ENCODE data around the gene PTPN1.

PTPN1 gene

GRCh38 chr20:50629670-50630045 is 119.5 kb downstream of the PTPN1 start:
- no peak overlapping the region for H3K4me3 ChIP-seq (ENCODE audit: low read depth, low read length)
- no peaks in the 10 kb centered on the region for H3K79me2 ChIP-seq (ENCODE audit: control insufficient read depth, insufficient read depth, low read length, unreplicated experiment)
- H3K27me3 ChIP-seq (ENCODE audit: insufficient read depth, low read length) = no peaks in the 10 kb centered on the region
- no peak overlapping the region for H3K27ac ChIP-seq (ENCODE audit: low read depth, low read length)
- no peaks in the 10 kb centered on the region for H3K4me1 ChIP-seq (ENCODE audit: control insufficient read depth, insufficient read depth, low read length, unreplicated experiment)
- no peak overlapping the region for H2AFZ ChIP-seq (ENCODE audit: low read length, unreplicated experiment)
- no peaks in the 10 kb centered on the region for H3K36me3 ChIP-seq (ENCODE audit: insufficient read depth, low read length)

DNA sequence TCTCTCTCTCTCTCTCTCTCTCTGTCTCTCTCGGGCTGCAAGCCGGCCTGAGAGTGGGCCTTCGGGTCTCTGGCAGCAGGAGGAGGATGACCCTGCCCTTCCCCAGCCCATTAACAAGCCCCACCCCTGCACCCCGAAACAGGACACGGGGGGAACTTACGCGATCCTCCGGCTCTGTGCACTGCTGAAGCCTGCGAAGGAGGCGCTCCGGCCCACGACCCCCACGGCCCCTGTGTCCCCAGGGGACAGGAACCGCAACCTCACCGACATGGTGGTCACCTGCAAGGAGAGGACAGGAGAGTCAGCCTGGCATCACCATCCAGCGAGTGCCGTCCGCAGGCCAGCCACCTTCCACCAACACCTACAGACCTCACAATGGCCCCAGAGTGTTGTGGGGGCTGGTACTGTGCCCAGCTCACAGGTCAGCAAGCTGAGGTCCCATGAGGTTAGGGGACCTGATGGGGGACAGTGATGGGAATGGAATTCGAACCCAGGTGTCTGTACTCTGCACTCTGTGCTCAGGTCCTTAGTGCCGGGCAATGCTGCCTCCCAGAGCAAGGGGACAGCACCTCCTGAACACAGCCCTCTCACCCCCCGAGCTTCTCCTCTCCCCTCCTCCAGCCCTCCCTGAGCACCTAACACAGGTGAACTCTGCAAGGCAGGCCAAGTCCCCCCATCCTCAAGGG is 120.5 kb downstream of the PTPN1 start:
- Histone ChIP-seq H3K4me1 (ENCODE audit: control insufficient read depth, insufficient read depth, low read length, unreplicated experiment) (no peaks in the 10 kb centered on the region), H3K4me3 (ENCODE audit: low read depth, low read length) (no peak overlapping the region), H3K79me2 (ENCODE audit: control insufficient read depth, insufficient read depth, low read length, unreplicated experiment) (no peaks in the 10 kb centered on the region), H3K36me3 (ENCODE audit: insufficient read depth, low read length) (no peaks in the 10 kb centered on the region), H2AFZ (ENCODE audit: low read length, unreplicated experiment) (no peak overlapping the region), H3K27me3 (ENCODE audit: insufficient read depth, low read length) (no peaks in the 10 kb centered on the region), H3K27ac (ENCODE audit: low read depth, low read length) (no peak overlapping the region)

DNA sequence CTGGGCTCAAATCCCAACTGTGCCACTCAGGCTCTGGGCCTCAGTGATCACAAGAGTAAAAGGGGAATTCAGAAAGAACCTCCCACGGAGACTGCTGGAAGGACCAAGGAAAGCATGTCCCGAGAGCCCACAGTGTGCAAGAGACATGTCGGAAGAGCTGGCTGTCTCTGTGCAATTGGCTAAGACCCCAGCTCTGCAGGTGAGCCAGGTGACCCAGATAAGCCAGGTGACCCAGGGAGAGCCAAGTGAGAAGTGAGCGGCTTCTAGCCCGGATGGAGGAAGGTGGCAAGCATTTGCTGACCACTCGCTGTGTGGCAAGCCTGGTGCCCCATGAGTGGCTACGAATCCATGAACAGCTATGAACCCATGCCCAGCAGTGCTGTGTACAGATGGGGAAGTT is 122.1 kb downstream of the PTPN1 start:
- no peak overlapping the region for H2AFZ ChIP-seq (ENCODE audit: low read length, unreplicated experiment)
- H3K27ac ChIP-seq (ENCODE audit: low read depth, low read length) = no peak overlapping the region
- H3K4me3 ChIP-seq (ENCODE audit: low read depth, low read length) = no peak overlapping the region
- H3K27me3 ChIP-seq (ENCODE audit: insufficient read depth, low read length) = no peaks in the 10 kb centered on the region
- no peaks in the 10 kb centered on the region for H3K36me3 ChIP-seq (ENCODE audit: insufficient read depth, low read length)
- peaks cover 12% of the 10 kb centered on the region for H3K4me1 ChIP-seq (ENCODE audit: control insufficient read depth, insufficient read depth, low read length, unreplicated experiment)
- no peaks in the 10 kb centered on the region for H3K79me2 ChIP-seq (ENCODE audit: control insufficient read depth, insufficient read depth, low read length, unreplicated experiment)

- Histone ChIP-seq H3K36me3 (ENCODE audit: insufficient read depth, low read length) (no peaks in the 10 kb centered on the region), H3K79me2 (ENCODE audit: control insufficient read depth, insufficient read depth, low read length, unreplicated experiment) (no peaks in the 10 kb centered on the region), H3K4me3 (ENCODE audit: low read depth, low read length) (no peak overlapping the region), H3K27ac (ENCODE audit: low read depth, low read length) (no peak overlapping the region), H3K27me3 (ENCODE audit: insufficient read depth, low read length) (no peaks in the 10 kb centered on the region), H3K4me1 (ENCODE audit: control insufficient read depth, insufficient read depth, low read length, unreplicated experiment) (peaks cover 12% of the 10 kb centered on the region), H2AFZ (ENCODE audit: low read length, unreplicated experiment) (no peak overlapping the region)
Observed at GRCh38 chr20:50632701-50633100, 122.5 kb downstream of the PTPN1 start.

DNA sequence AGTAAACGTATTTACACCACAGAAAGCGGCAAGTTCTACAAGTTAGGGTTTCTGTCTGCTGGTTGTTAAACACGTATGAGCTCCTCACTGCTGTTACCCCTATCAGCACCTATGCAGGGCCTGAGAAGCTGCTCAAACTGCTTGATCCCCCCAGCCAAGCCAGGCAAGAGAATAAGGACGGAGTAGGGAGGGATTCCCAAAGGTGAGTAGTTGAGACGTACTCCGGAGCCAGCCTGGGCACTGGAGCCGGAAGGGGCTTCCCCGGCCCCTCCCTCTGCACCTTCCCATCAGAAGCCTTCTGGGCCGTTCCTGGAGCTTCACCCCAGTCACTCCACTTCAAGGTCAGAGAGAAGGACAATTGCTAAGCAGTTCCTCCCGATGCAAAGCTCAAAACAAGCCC is 123.2 kb downstream of the PTPN1 start:
- H3K27me3 ChIP-seq (ENCODE audit: insufficient read depth, low read length) = no peaks in the 10 kb centered on the region
- peaks cover 13% of the 10 kb centered on the region for H3K4me1 ChIP-seq (ENCODE audit: control insufficient read depth, insufficient read depth, low read length, unreplicated experiment)
- H3K36me3 ChIP-seq (ENCODE audit: insufficient read depth, low read length) = no peaks in the 10 kb centered on the region
- no peak overlapping the region for H3K4me3 ChIP-seq (ENCODE audit: low read depth, low read length)
- H3K27ac ChIP-seq (ENCODE audit: low read depth, low read length) = no peak overlapping the region
- no peaks in the 10 kb centered on the region for H3K79me2 ChIP-seq (ENCODE audit: control insufficient read depth, insufficient read depth, low read length, unreplicated experiment)
- H2AFZ ChIP-seq (ENCODE audit: low read length, unreplicated experiment) = no peak overlapping the region

- Histone ChIP-seq H3K4me1 (ENCODE audit: control insufficient read depth, insufficient read depth, low read length, unreplicated experiment) (peaks cover 17% of the 10 kb centered on the region), H3K4me3 (ENCODE audit: low read depth, low read length) (no peak overlapping the region), H2AFZ (ENCODE audit: low read length, unreplicated experiment) (no peak overlapping the region), H3K36me3 (ENCODE audit: insufficient read depth, low read length) (no peaks in the 10 kb centered on the region), H3K27me3 (ENCODE audit: insufficient read depth, low read length) (no peaks in the 10 kb centered on the region), H3K27ac (ENCODE audit: low read depth, low read length) (no peak overlapping the region), H3K79me2 (ENCODE audit: control insufficient read depth, insufficient read depth, low read length, unreplicated experiment) (no peaks in the 10 kb centered on the region)
Observed at GRCh38 chr20:50634191-50634590, 124.0 kb downstream of the PTPN1 start.
